ENCODE data around the gene SUDS3.

GRCh38 chr12:118436986-118437385 lies 60.6 kb downstream of the SUDS3 start:
- TF ChIP-seq CTCF (conservative IDR thresholded peaks at IDR 0.05; ENCODE audit: low read depth in 2 of 2) (no peak), REST (IDR thresholded peaks at IDR 0.05; ENCODE audit: unreplicated experiment) (no peak), POLR2AphosphoS5 (IDR thresholded peaks at IDR 0.05; ENCODE audit: low read depth) (no peak), EZH2 (IDR thresholded peaks at IDR 0.05; ENCODE audit: low read depth, unreplicated experiment) (no peak), ZNF114 (CRISPR knock-in tag; IDR thresholded peaks at IDR 0.05) (no peak), STAT1 (IDR thresholded peaks at IDR 0.05; ENCODE audit: unreplicated experiment) (no peak), NANOG (IDR thresholded peaks at IDR 0.05; ENCODE audit: borderline replicate concordance) (no peak), CREB1 (CRISPR knock-in tag; IDR thresholded peaks at IDR 0.05; ENCODE audit: low read depth) (no peak), JUNB (IDR thresholded peaks at IDR 0.05; ENCODE audit: unreplicated experiment) (no peak)

Measured in GM23338 (cell line).